ENCODE data around the gene ZNF76.

ZNF76 gene

GRCh38 chr6:35215665-35216411, 43.7 kb upstream of the ZNF76 start:
- no peak overlapping the region for H3K4me3 ChIP-seq (ENCODE audit: low read depth, low read length)
- no peak for TF ChIP-seq MYC (IDR thresholded peaks at IDR 0.05; ENCODE audit: low read depth, low read length)
- TF ChIP-seq CTCF (IDR thresholded peaks at IDR 0.05; ENCODE audit: low read depth, low read length): no peak
- no peak for TF ChIP-seq MAX (IDR thresholded peaks at IDR 0.05; ENCODE audit: low read depth, low read length)
- TF ChIP-seq POLR2A (IDR thresholded peaks at IDR 0.05; ENCODE audit: extremely low read depth, insufficient read length): no peak
- no peak for DNase-seq (ENCODE audit: low read depth)

GRCh38 chr6:35216412-35216732, 43.2 kb upstream of the ZNF76 start:
- no peak for DNase-seq (ENCODE audit: low read depth)
- TF ChIP-seq POLR2A (IDR thresholded peaks at IDR 0.05; ENCODE audit: extremely low read depth, insufficient read length) (no peak), MAX (IDR thresholded peaks at IDR 0.05; ENCODE audit: low read depth, low read length) (no peak), MYC (IDR thresholded peaks at IDR 0.05; ENCODE audit: low read depth, low read length) (no peak), CTCF (IDR thresholded peaks at IDR 0.05; ENCODE audit: low read depth, low read length) (no peak)

GRCh38 chr6:35216851-35217811, 42.4 kb upstream of the ZNF76 start:
- H3K4me3 ChIP-seq (ENCODE audit: low read depth, low read length): no peak overlapping the region
- TF ChIP-seq MYC (IDR thresholded peaks at IDR 0.05; ENCODE audit: low read depth, low read length) (no peak), CTCF (IDR thresholded peaks at IDR 0.05; ENCODE audit: low read depth, low read length) (no peak), MAX (IDR thresholded peaks at IDR 0.05; ENCODE audit: low read depth, low read length) (no peak), POLR2A (IDR thresholded peaks at IDR 0.05; ENCODE audit: extremely low read depth, insufficient read length) (no peak)
- DNase-seq (ENCODE audit: low read depth): no peak

More at GRCh38 chr6:35216412-35216732, 43.2 kb upstream of the ZNF76 start:
- no peak overlapping the region for H3K4me3 ChIP-seq (ENCODE audit: low read depth, low read length)

- H3K4me3 ChIP-seq (ENCODE audit: low read depth, low read length): no peak overlapping the region
- TF ChIP-seq MYC (IDR thresholded peaks at IDR 0.05; ENCODE audit: low read depth, low read length) (peak; percentile 23; the same call in 1 of the 2 replicates), MAX (IDR thresholded peaks at IDR 0.05; ENCODE audit: low read depth, low read length) (0 out of 2 replicates have a peak, but pooled peaks have one; percentile 38), POLR2A (IDR thresholded peaks at IDR 0.05; ENCODE audit: extremely low read depth, insufficient read length) (no peak)
- peak; percentile 45 for DNase-seq (ENCODE audit: low read depth)
Observed at GRCh38 chr6:35218021-35218420, 41.5 kb upstream of the ZNF76 start.

- TF ChIP-seq CTCF (IDR thresholded peaks at IDR 0.05; ENCODE audit: low read depth, low read length) (no peak), MYC (IDR thresholded peaks at IDR 0.05; ENCODE audit: low read depth, low read length) (peak; percentile 2; the same call in 1 of the 2 replicates)
- no peak for DNase-seq (ENCODE audit: low read depth)
- H3K4me3 ChIP-seq (ENCODE audit: low read depth, low read length): no peak overlapping the region
Observed at GRCh38 chr6:35218456-35218855, 41.1 kb upstream of the ZNF76 start.

All from NB4 (cell line).